Breast epithelium (tissue), 3 donors: ENCODE measurements around the gene UBA3.

Experiments used
- POLR2AphosphoS5 ChIP-seq, 3 donors: sonication (generic); formaldehyde crosslinking; IDR thresholded peaks; one replicate each; pipeline ENCODE4 v1.6.1; 2017; ENCODE audit warnings: antibody characterized with exemption in 3 of 3
- TF ChIP-seq, protein P1 (sequence below), 3 donors: fragments of 450-650 bp; IDR thresholded peaks; one replicate each; pipeline ENCODE4 v1.5.1; 2016 to 2017; ENCODE audit warnings: antibody characterized with exemption in 3 of 3, mild to moderate bottlenecking in 3 of 3, moderate library complexity in 3 of 3

DNA sequence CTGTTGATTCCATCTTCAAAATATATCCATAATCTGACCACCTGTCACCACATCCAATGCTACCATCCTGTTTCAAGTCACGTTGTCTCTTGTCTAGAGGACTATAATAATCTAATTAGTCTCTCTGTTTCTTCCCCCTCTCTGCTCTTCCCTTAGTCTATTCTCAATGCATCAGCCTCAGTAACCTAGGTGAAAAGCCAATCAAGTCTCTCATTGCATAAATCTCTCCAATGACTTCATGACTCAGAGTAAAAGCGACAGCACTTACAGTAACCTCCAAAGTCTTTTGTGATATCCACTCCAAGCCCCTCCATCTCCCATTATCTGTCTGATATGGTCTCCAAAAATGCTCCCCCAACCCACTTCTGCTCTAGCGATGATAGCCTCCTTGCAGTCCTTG lies 7.2 kb downstream of the UBA3 start:
- no peak for TF ChIP-seq POLR2AphosphoS5 (IDR thresholded peaks at IDR 0.05)
- TF ChIP-seq, protein P1, sequence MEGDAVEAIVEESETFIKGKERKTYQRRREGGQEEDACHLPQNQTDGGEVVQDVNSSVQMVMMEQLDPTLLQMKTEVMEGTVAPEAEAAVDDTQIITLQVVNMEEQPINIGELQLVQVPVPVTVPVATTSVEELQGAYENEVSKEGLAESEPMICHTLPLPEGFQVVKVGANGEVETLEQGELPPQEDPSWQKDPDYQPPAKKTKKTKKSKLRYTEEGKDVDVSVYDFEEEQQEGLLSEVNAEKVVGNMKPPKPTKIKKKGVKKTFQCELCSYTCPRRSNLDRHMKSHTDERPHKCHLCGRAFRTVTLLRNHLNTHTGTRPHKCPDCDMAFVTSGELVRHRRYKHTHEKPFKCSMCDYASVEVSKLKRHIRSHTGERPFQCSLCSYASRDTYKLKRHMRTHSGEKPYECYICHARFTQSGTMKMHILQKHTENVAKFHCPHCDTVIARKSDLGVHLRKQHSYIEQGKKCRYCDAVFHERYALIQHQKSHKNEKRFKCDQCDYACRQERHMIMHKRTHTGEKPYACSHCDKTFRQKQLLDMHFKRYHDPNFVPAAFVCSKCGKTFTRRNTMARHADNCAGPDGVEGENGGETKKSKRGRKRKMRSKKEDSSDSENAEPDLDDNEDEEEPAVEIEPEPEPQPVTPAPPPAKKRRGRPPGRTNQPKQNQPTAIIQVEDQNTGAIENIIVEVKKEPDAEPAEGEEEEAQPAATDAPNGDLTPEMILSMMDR (IDR thresholded peaks at IDR 0.05), result no peak
